ENCODE data around the gene P2RY6. TPM values are rescaled to one million over a fixed set of nuclear protein-coding genes. Genes with fewer than 3 reads are reported as not detected.
A peak's percentile ranks its signal among the peaks of the same experiment; 100 is the strongest.

Gene P2RY6
- total and polyA plus RNA-seq, 11 donors: 0.56 to 17.7 (median 2.0) TPM

DNA sequence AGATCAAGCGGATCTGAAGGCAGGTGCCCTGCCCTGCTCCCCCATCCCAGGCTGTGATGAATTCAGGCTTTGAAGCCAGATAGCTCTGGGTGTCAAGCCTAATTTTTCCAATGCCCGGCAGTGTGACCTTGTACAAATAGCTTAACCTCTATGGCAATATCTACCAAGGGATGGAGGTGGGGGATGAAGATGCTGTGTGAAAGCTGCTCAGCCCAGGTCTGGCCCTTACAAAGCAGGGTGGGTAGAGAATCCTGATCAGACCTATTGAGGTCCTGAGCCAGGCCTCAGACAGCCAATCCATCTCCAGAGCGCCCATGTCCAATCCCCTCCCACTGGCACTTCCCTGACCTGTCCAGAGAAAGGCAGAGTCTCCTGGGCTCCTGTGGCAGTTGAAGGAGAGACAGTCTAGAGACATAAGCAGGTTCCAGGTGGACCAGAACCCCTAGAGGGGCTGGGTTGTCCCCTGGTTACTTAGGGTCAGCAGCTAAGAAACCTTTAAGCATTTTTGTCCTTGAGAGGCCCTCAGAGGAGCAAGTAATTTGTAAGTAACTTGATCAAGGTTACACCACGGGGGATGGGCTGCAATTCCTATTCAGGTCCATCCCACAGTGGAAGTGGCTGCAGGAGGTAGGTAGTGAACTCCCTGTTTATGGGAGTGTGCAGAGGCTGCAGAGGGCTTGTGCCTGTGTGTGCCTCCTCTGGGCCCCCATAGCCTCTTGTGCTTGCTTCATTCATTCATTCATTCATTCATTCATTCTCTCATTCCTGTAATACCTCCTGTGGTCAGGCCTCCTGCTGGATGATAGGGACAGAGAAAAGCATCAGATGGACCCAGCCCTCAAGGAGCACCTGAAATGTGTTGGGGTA lies 43.6 kb upstream of the P2RY6 start:
- H3K36me3 ChIP-seq: peaks cover 0 to 5% (median 0%) of the 10 kb centered on the region in 9 donors
- no peak overlapping the region for H3K4me3 ChIP-seq
- ATAC-seq (no peak), DNase-seq (peak in 1 of 5 donors; percentile 6)
- TF ChIP-seq POLR2A (IDR thresholded peaks at IDR 0.05): no peak
- TF ChIP-seq, protein P1, sequence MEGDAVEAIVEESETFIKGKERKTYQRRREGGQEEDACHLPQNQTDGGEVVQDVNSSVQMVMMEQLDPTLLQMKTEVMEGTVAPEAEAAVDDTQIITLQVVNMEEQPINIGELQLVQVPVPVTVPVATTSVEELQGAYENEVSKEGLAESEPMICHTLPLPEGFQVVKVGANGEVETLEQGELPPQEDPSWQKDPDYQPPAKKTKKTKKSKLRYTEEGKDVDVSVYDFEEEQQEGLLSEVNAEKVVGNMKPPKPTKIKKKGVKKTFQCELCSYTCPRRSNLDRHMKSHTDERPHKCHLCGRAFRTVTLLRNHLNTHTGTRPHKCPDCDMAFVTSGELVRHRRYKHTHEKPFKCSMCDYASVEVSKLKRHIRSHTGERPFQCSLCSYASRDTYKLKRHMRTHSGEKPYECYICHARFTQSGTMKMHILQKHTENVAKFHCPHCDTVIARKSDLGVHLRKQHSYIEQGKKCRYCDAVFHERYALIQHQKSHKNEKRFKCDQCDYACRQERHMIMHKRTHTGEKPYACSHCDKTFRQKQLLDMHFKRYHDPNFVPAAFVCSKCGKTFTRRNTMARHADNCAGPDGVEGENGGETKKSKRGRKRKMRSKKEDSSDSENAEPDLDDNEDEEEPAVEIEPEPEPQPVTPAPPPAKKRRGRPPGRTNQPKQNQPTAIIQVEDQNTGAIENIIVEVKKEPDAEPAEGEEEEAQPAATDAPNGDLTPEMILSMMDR (IDR thresholded peaks at IDR 0.05): no peak
- H3K9me3 ChIP-seq: no peaks in the 10 kb centered on the region
- WGBS, 4 donors: 67 to 84% (median 77%) methylated on average over 4 of the region's 4 CpGs
- peaks cover 0 to 46% (median 13%) of the 10 kb centered on the region in 12 donors for H3K4me1 ChIP-seq
- intact Hi-C loops (cut with DNase I): no loop called here
- H3K27me3 ChIP-seq: no peaks in the 10 kb centered on the region
- H3K27ac ChIP-seq: peak overlapping the region in 1 of 12 donors; percentile 13

DNA sequence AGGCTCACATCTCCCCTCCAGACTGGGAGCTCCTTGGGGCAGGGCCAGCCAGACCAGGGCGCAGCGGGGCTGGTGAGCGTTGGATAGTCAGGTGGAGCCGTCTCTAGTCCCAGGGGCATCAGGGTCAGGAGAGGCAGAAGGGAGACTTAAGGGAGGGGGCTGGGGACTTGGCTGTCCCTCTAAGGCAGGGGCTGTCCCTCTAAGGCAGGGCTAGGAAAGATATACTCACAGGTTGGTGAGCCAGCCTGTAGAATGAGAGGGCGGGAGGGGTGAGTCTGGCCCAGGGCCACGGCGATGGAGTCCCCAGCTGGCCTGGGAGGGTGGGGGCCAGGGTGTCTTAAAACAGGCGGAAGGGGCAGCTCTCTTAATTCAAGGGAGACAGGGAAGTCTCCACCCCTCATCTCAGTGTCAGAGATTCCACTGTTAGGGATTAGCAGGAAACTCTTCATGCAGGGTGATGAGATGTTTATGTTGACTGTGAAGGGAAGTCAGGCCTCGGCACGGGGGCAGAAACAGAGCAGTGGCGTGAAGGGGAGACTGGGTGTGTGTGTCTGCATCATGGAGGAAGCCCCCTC lies 42.7 kb upstream of the P2RY6 start:
- peak overlapping the region in 8 of 12 donors; percentile 30 to 64 (median 48) for H3K27ac ChIP-seq
- DNase-seq: peak in 3 of 5 donors; percentile 38 to 64 (median 52)

DNA sequence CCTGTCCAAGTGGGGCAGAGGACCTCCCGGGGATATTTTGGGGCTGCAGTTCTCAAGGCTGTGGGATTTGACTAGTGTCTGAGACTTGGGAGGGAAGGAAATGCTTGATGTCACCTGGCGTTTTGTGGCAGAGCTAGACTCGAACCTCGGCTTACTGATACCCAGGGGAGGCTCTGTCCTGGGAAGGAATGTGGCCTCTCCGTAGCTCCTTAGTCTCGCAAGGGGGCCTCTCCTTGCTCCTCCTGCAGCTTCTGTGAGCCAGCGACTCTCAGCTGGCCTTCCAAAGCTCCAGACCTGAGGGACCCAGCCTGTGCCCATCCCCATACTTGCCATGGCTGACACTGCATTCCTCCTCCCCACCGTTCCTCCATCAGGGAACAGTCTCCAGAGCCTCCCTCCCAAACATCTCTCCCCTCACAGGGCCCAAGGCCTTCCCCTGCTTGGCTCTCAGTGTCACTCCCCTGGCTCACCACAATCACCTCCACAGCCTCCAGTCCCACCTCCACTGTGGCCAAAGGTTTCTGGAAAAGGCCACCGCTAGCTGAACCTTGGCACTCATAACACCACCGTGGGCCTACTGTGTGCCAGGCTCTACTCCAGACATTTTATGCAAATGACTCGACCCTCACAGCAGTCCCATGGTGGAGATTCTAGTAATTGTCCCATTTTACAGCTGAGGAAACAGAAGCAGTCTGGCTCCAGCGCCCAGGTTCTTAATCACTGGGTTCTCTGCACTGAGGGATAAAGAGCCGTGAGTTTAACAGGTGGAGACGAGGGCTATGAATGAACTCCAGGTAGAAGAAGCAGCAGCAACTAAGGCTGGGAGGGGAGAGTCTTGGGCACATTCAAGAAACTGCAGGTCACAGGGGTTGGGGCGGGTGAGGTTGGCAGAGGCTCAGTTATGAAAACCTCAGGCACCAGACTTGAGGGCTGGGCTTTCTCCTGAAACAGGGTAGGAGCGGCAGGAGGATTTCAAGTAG lies 42.0 kb upstream of the P2RY6 start:
- ATAC-seq (no peak), DNase-seq (peak in 2 of 5 donors; percentile 3 to 7)
- no peaks in the 10 kb centered on the region for H3K27me3 ChIP-seq
- WGBS, 4 donors: 67 to 79% (median 75%) methylated on average over 13 to 16 of the region's 16 CpGs
- peaks cover 0 to 54% (median 14%) of the 10 kb centered on the region in 12 donors for H3K4me1 ChIP-seq
- H3K27ac ChIP-seq: peak overlapping the region in 7 of 12 donors; percentile 30 to 64 (median 54)
- no peak overlapping the region for H3K4me3 ChIP-seq
- peaks cover 0 to 11% (median 0%) of the 10 kb centered on the region in 9 donors for H3K36me3 ChIP-seq
- no peak for TF ChIP-seq POLR2A (IDR thresholded peaks at IDR 0.05)
- TF ChIP-seq, protein P1 (IDR thresholded peaks at IDR 0.05): no peak
- no peaks in the 10 kb centered on the region for H3K9me3 ChIP-seq
- intact Hi-C loops (cut with DNase I): no loop called here

More for the DNA sequence above, 42.7 kb upstream of the P2RY6 start:
- no peaks in the 10 kb centered on the region for H3K27me3 ChIP-seq
- peaks cover 0 to 52% (median 14%) of the 10 kb centered on the region in 12 donors for H3K4me1 ChIP-seq
- no peak for TF ChIP-seq POLR2A (IDR thresholded peaks at IDR 0.05)
- TF ChIP-seq, protein P1 (IDR thresholded peaks at IDR 0.05): no peak
- intact Hi-C loops (cut with DNase I): no loop called here
- 54 to 63% (median 55%) methylated on average over 11 of the region's 11 CpGs for WGBS, 4 donors
- peaks cover 0 to 5% (median 0%) of the 10 kb centered on the region in 9 donors for H3K36me3 ChIP-seq
- no peaks in the 10 kb centered on the region for H3K9me3 ChIP-seq
- no peak overlapping the region for H3K4me3 ChIP-seq
- peak in 3 of 4 donors; percentile 23 to 82 (median 55) for ATAC-seq
